HFFc6 (cell line): ENCODE data around the gene SIPA1L3. TPM values are rescaled to one million over a fixed set of nuclear protein-coding genes. Genes with fewer than 3 reads are reported as not detected.

Source experiments
- DNase-seq: peaks from one replicate; pipeline ENCODE4 v3.0.0-alpha.2; 2018
- H3K27ac Mint-ChIP-seq: 2 replicates; pipeline ENCODE4 v1.8.0; 2020; ENCODE audit warnings: mild to moderate bottlenecking, mixed read lengths
- H3K27me3 Mint-ChIP-seq: 2 replicates; pipeline ENCODE4 v1.8.0; 2021; ENCODE audit warnings: mild to moderate bottlenecking, moderate library complexity, mixed read lengths; ENCODE audit not compliant: insufficient read depth
- H3K36me3 Mint-ChIP-seq: 2 replicates; pipeline ENCODE4 v1.8.0; 2021; ENCODE audit warnings: low read depth, mixed read lengths
- H3K4me1 Mint-ChIP-seq: 2 replicates; pipeline ENCODE4 v1.8.0; 2020; ENCODE audit warnings: low read depth, mixed read lengths
- H3K4me3 Mint-ChIP-seq: 2 replicates; pipeline ENCODE4 v1.8.0; 2020; ENCODE audit warnings: mild to moderate bottlenecking, moderate library complexity, mixed read lengths
- H3K9me3 Mint-ChIP-seq: 2 replicates; pipeline ENCODE4 v1.8.0; 2020; ENCODE audit warnings: mild to moderate bottlenecking, mixed read lengths
- CTCF ChIP-seq: fragments of 200-600 bp; sonication (generic); IDR thresholded peaks from 2 replicates; pipeline ENCODE4 v1.5.0; 2021; ENCODE audit warnings: antibody characterized with exemption, mild to moderate bottlenecking
- total RNA-seq, 6 experiments: library from RNA; stranded (reverse); fragmentation: NEBNext Ultra II Directional; extraction: Animal tissue kit (Norgen Biotek cat#: 25700); gene quantifications; 2 replicates in 1 of 6; 3 replicates in 5 of 6; pipeline ENCODE4 v1.2.3, GENCODE V29; 2021

Gene SIPA1L3
- total RNA-seq, 6 experiments from 2014 or later, result 34.0 to 46.7 (median 41.8) TPM

- Mint-ChIP-seq H3K36me3 (peaks cover 2% of the 10 kb centered on the region; the same call in 1 of the 2 replicates), H3K9me3 (no peaks in the 10 kb centered on the region), H3K27me3 (peaks cover 12% of the 10 kb centered on the region)
These were observed 140.6 kb downstream of the SIPA1L3 start for GRCh38 chr19:38047641-38048040.

GRCh38 chr19:38049105-38049649 is 142.2 kb downstream of the SIPA1L3 start:
- peak overlapping the region; percentile 89 for H3K27ac Mint-ChIP-seq
- H3K4me3 Mint-ChIP-seq, result peak overlapping the region; percentile 51
- peak; percentile 57 for DNase-seq

More at GRCh38 chr19:38047641-38048040, 140.6 kb downstream of the SIPA1L3 start:
- Mint-ChIP-seq H3K4me3 (no peak overlapping the region), H3K27ac (peak overlapping the region; percentile 89), H3K4me1 (peaks cover 34% of the 10 kb centered on the region)
- no peak for TF ChIP-seq CTCF
- DNase-seq, result no peak

GRCh38 chr19:38055010-38055409 is 148.0 kb downstream of the SIPA1L3 start:
- H3K4me3 Mint-ChIP-seq, result no peak overlapping the region
- H3K27ac Mint-ChIP-seq, result no peak overlapping the region
- H3K4me1 Mint-ChIP-seq, result peaks cover 16% of the 10 kb centered on the region
- no peaks in the 10 kb centered on the region for H3K36me3 Mint-ChIP-seq
- TF ChIP-seq CTCF, result no peak
- DNase-seq, result no peak
- no peaks in the 10 kb centered on the region for H3K9me3 Mint-ChIP-seq
- H3K27me3 Mint-ChIP-seq, result no peaks in the 10 kb centered on the region

More at GRCh38 chr19:38049105-38049649, 142.2 kb downstream of the SIPA1L3 start:
- Mint-ChIP-seq H3K36me3 (no peaks in the 10 kb centered on the region), H3K4me1 (peaks cover 27% of the 10 kb centered on the region), H3K9me3 (no peaks in the 10 kb centered on the region), H3K27me3 (peaks cover 10% of the 10 kb centered on the region; the same call in 1 of the 2 replicates)
- TF ChIP-seq CTCF, result no peak

GRCh38 chr19:38055655-38056521 is 148.9 kb downstream of the SIPA1L3 start:
- peaks cover 23% of the 10 kb centered on the region for H3K4me1 Mint-ChIP-seq
- no peak overlapping the region for H3K4me3 Mint-ChIP-seq
- H3K36me3 Mint-ChIP-seq, result no peaks in the 10 kb centered on the region
- no peaks in the 10 kb centered on the region for H3K9me3 Mint-ChIP-seq
- no peaks in the 10 kb centered on the region for H3K27me3 Mint-ChIP-seq
- no peak for DNase-seq
- H3K27ac Mint-ChIP-seq, result peak overlapping the region; percentile 19; the same call in 1 of the 2 replicates
- TF ChIP-seq CTCF, result no peak

GRCh38 chr19:38056646-38057045 is 149.6 kb downstream of the SIPA1L3 start:
- H3K27ac Mint-ChIP-seq, result peak overlapping the region; percentile 19; the same call in 1 of the 2 replicates
- TF ChIP-seq CTCF, result no peak
- H3K4me3 Mint-ChIP-seq, result no peak overlapping the region
- H3K36me3 Mint-ChIP-seq, result no peaks in the 10 kb centered on the region
- DNase-seq, result no peak
- no peaks in the 10 kb centered on the region for H3K9me3 Mint-ChIP-seq
- peaks cover 30% of the 10 kb centered on the region for H3K4me1 Mint-ChIP-seq
- no peaks in the 10 kb centered on the region; the same call in 1 of the 2 replicates for H3K27me3 Mint-ChIP-seq
